ENCODE results near the gene STK39.

- TF ChIP-seq CTCF (IDR thresholded peaks at IDR 0.05) (no peak), EZH2 (IDR thresholded peaks at IDR 0.05; ENCODE audit: borderline replicate concordance, insufficient read depth, low read depth, low read length, poor library complexity, severe bottlenecking) (no peak)
Observed at GRCh38 chr2:168089200-168089599, 158.2 kb downstream of the STK39 start.

Measured in B cell (primary cell).